Measurements from ENCODE around the gene SPANXN5. TPM values are rescaled to one million over a fixed set of nuclear protein-coding genes. Genes with fewer than 3 reads are reported as not detected.
"Not testable (repeated sequence)": the region's sequence is repeated elsewhere in the genome, so short reads cannot be mapped to it uniquely, and the experiment has no call there.

The SPANXN5 gene, protein sequence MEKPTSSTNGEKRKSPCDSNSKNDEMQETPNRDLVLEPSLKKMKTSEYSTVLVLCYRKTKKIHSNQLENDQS
- total RNA-seq (2013; cell fraction: nucleolus; rRNA removed), result not detected in 2 replicates
- total RNA-seq (2014; rRNA removed) (not detected in 2 replicates), total RNA-seq (2014; rRNA removed; fragmentation: Illumina TruSeq; extraction: Trizol) (not detected in 2 replicates), total RNA-seq (2021) (not detected in 2 replicates), polyA plus RNA-seq (2011; rRNA removed) (not detected in 2 replicates), polyA plus RNA-seq (2014; fragmentation: Illumina TruSeq; extraction: Trizol) (not detected in 2 replicates), polyA plus RNA-seq (2014; fragmentation: Nextera tagmentation; extraction: Ambion mirVana) (not detected), polyA plus RNA-seq (2014; rRNA removed) (not detected in 2 replicates), polyA plus RNA-seq (2016; fragmentation: Nextera tagmentation; extraction: Ambion mirVana) (not detected), polyA minus RNA-seq (2011; rRNA and poly(A)+ RNA removed) (not detected in 2 replicates), Bru-seq, nascent RNA (not detected), BruChase-seq, experiment 1, labeled RNA remaining after a 6-hour chase (not detected), BruChase-seq, experiment 2, labeled RNA remaining after a 2-hour chase (not detected)
- polyA plus RNA-seq (2011; ENCODE audit: low read depth), result not detected
- not detected in 2 replicates for polyA plus RNA-seq (2011; cell fraction: cytosol; rRNA removed)
- not detected in 2 replicates for polyA plus RNA-seq (2011; cell fraction: nucleus; rRNA removed)
- polyA plus RNA-seq (2012), result not detected in 2 replicates
- not detected in 2 replicates for polyA minus RNA-seq (2011; cell fraction: cytosol; rRNA and poly(A)+ RNA removed)
- not detected in 2 replicates for polyA minus RNA-seq (2011; cell fraction: nucleus; rRNA and poly(A)+ RNA removed)
- long read RNA-seq, experiment 1, result 0 reads
- long read RNA-seq, experiment 2, result 0 reads

- H3K4me3 ChIP-seq; H4K20me1 ChIP-seq (ENCODE audit: control insufficient read depth, insufficient read depth); H3K4me2 ChIP-seq (ENCODE audit: control insufficient read depth, insufficient read depth); H3K27ac ChIP-seq (ENCODE audit: control insufficient read depth, insufficient read depth); DNase-seq (ENCODE audit: low read depth, low spot score); in situ Hi-C loops (cut with MboI); FAIRE-seq; CTCF ChIA-PET; H3K9me3 ChIP-seq (replicated peaks; ENCODE audit: control insufficient read depth, insufficient read depth, low read length); H3K27me3 ChIP-seq (replicated peaks in 1 of 2; ENCODE audit: control insufficient read depth in 2 of 2, insufficient read depth in 2 of 2, low read length in 1 of 2); H2AFZ ChIP-seq (ENCODE audit: control insufficient read depth, low read depth, low read length); SMC1A ChIA-PET (ENCODE audit: uncharacterized antibody, unreplicated experiment); H3K4me1 ChIP-seq (ENCODE audit: control insufficient read depth, insufficient read depth, low read length); RAD21 ChIA-PET (ENCODE audit: unreplicated experiment); POLR2A ChIA-PET; H3K36me3 ChIP-seq (ENCODE audit: control insufficient read depth in 2 of 2, insufficient read depth in 2 of 2, low read length in 1 of 2); ATAC-seq; intact Hi-C loops (cut with micrococcal nuclease; ENCODE audit: unreplicated experiment); H3K79me2 ChIP-seq (ENCODE audit: control insufficient read depth, insufficient read depth, low read length); BruUV-seq (replicated peaks); H3K9ac ChIP-seq (ENCODE audit: control insufficient read depth, insufficient read depth, low read length): not testable (repeated sequence)
- WGBS (ENCODE audit: insufficient coverage, insufficient replicate concordance, low lambda C conversion rate, missing lambda C conversion rate), result 35% methylated on average over 2 of the region's 2 CpGs
These were observed at the start of gene SPANXN5 for GRCh38 chrX:52797327-52797726. Gene SPANXN5 (minus strand): TSS chrX:52797427. CDS start chrX:52797348, 79 bp downstream.

DNA sequence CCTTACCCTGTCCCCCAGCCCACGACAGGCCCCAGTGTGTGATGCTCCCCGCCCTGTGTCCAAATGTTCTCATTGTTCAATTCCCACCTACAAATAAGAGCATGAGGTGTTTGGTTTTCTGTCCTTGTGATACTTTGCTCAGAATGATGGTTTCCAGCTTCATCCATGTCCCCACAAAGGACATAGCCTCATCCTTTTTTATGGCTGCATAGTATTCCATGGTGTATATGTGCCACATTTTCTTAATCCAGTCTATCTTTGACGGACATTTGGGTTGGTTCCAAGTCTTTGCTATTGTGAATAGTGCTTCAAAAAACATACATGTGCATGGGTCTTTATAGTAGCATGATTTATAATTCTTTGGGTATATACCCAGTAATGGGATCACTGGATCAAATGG lies 46.4 kb upstream of the SPANXN5 start:
- BruUV-seq (replicated peaks); SMC1A ChIA-PET (ENCODE audit: uncharacterized antibody, unreplicated experiment); H3K4me3 ChIP-seq; H3K79me2 ChIP-seq (ENCODE audit: control insufficient read depth, insufficient read depth, low read length); H2AFZ ChIP-seq (ENCODE audit: control insufficient read depth, low read depth, low read length); intact Hi-C loops (cut with micrococcal nuclease; ENCODE audit: unreplicated experiment); ATAC-seq; H3K9ac ChIP-seq (ENCODE audit: control insufficient read depth, insufficient read depth, low read length); FAIRE-seq; H3K4me1 ChIP-seq (ENCODE audit: control insufficient read depth, insufficient read depth, low read length); H3K27ac ChIP-seq (ENCODE audit: control insufficient read depth, insufficient read depth); H3K4me2 ChIP-seq (ENCODE audit: control insufficient read depth, insufficient read depth); H3K36me3 ChIP-seq (ENCODE audit: control insufficient read depth in 2 of 2, insufficient read depth in 2 of 2, low read length in 1 of 2); in situ Hi-C loops (cut with MboI); RAD21 ChIA-PET (ENCODE audit: unreplicated experiment); POLR2A ChIA-PET; H3K9me3 ChIP-seq (replicated peaks; ENCODE audit: control insufficient read depth, insufficient read depth, low read length); DNase-seq (ENCODE audit: low read depth, low spot score); CTCF ChIA-PET; H3K27me3 ChIP-seq (replicated peaks in 1 of 2; ENCODE audit: control insufficient read depth in 2 of 2, insufficient read depth in 2 of 2, low read length in 1 of 2); H4K20me1 ChIP-seq (ENCODE audit: control insufficient read depth, insufficient read depth): not testable (repeated sequence)
- WGBS (ENCODE audit: insufficient coverage, insufficient replicate concordance, low lambda C conversion rate, missing lambda C conversion rate), result 22% methylated on average over 3 of the region's 3 CpGs

Data from GM12878 (cell line).